ENCODE results near the gene LDLRAP1. TPM values are rescaled to one million over a fixed set of nuclear protein-coding genes. Genes with fewer than 3 reads are reported as not detected.

Gene LDLRAP1
- total RNA-seq, 1 donor from 2014 or later: 22.3 TPM

GRCh38 chr1:25618433-25618808 is 75.0 kb downstream of the LDLRAP1 start:
- no peak for DNase-seq (ENCODE audit: extremely low spot score in 2 of 2)
- Histone ChIP-seq H3K27ac (peak overlapping the region; percentile 82), H3K27me3 (no peaks in the 10 kb centered on the region), H3K9me3 (no peaks in the 10 kb centered on the region), H3K36me3 (no peaks in the 10 kb centered on the region), H3K4me1 (peaks cover 61% of the 10 kb centered on the region), H3K4me3 (peak overlapping the region; percentile 65 to 77)
- intact Hi-C loops (cut with DNase I): loop anchor here (5.0 kb wide), 2 partner anchors 79 to 124 kb away; no protein-coding TSS in a partner anchor
- no peak for TF ChIP-seq CTCF (IDR thresholded peaks at IDR 0.05)
- no peak for TF ChIP-seq POLR2AphosphoS5 (IDR thresholded peaks at IDR 0.05; ENCODE audit: insufficient read depth in 1 of 2, low read depth in 1 of 2)
- no peak for TF ChIP-seq POLR2A (IDR thresholded peaks at IDR 0.05)

Other genes with a start within 250 kb of the LDLRAP1 start
- 68.8 TPM for gene TMEM50A, start 205.3 kb upstream of the LDLRAP1 start, total RNA-seq
- not detected for gene RHCE, start 122.8 kb upstream of the LDLRAP1 start, total RNA-seq
- gene MACO1, start 112.7 kb upstream of the LDLRAP1 start, total RNA-seq: 13.8 TPM
- 31.4 TPM for gene MAN1C1, start 73.2 kb downstream of the LDLRAP1 start, total RNA-seq

Data from vagina (tissue), 2 donors.